Vagina (tissue), 2 donors: Measurements from ENCODE around the gene NEK6. TPM values are rescaled to one million over a fixed set of nuclear protein-coding genes. Genes with fewer than 3 reads are reported as not detected.

Experiments
- DNase-seq, 2 donors: peaks; one replicate each; pipeline ENCODE4 v3.0.0-alpha.2; 2017; ENCODE audit errors: extremely low spot score in 2 of 2
- H3K27ac ChIP-seq: fragments of 200-600 bp; sonication (generic); one replicate; pipeline ENCODE4 v1.5.1; 2019
- H3K27me3 ChIP-seq: fragments of 200-600 bp; sonication (generic); one replicate; pipeline ENCODE4 v1.5.1; 2019
- H3K36me3 ChIP-seq, 2 donors: fragments of 200-600 bp; sonication (generic); one replicate each; pipeline ENCODE4 v1.5.1; 2017 to 2019
- H3K4me1 ChIP-seq: fragments of 200-600 bp; sonication (generic); one replicate; pipeline ENCODE4 v1.5.1; 2019
- H3K4me3 ChIP-seq, 2 donors: fragments of 200-600 bp; sonication (generic); 1 replicate in 1 of 2; 2 replicates in 1 of 2; pipeline ENCODE4 v1.5.1; 2016 to 2019
- H3K9me3 ChIP-seq: fragments of 200-600 bp; sonication (generic); one replicate; pipeline ENCODE4 v1.5.1; 2019
- CTCF ChIP-seq, 3 experiments: fragments of 450-650 bp in 2 of 3; fragments of 200-600 bp in 1 of 3; sonication (generic) in 1 of 3; IDR thresholded peaks; one replicate each; pipeline ENCODE4 v1.5.1; 2017 to 2019; ENCODE audit warnings: antibody characterized with exemption in 3 of 3, mild to moderate bottlenecking in 2 of 3, moderate library complexity in 2 of 3
- POLR2A ChIP-seq, 2 donors: fragments of 450-650 bp; IDR thresholded peaks; one replicate each; pipeline ENCODE4 v1.6.1; 2017; ENCODE audit warnings: antibody characterized with exemption in 2 of 2, mild to moderate bottlenecking in 2 of 2, moderate library complexity in 2 of 2
- POLR2AphosphoS5 ChIP-seq, 2 donors: sonication (generic); formaldehyde crosslinking; IDR thresholded peaks; one replicate each; pipeline ENCODE4 v1.9.0; 2017; ENCODE audit warnings: antibody characterized with exemption in 2 of 2, mild to moderate bottlenecking in 2 of 2, low read depth in 1 of 2; ENCODE audit not compliant: insufficient read depth in 1 of 2
- intact Hi-C: fragments of 100-400 bp; cut with DNase I; formaldehyde crosslinking; loops from one replicate; pipeline ENCODE4 v1.15.1; 2023
- total RNA-seq: library from RNA; depleted of rRNA; stranded (reverse); fragments of >200 nt; gene quantifications from one replicate; pipeline ENCODE4 v1.2.3, GENCODE V29; 2016

Gene NEK6
- total RNA-seq, 1 donor from 2014 or later, result 44.4 TPM

DNA sequence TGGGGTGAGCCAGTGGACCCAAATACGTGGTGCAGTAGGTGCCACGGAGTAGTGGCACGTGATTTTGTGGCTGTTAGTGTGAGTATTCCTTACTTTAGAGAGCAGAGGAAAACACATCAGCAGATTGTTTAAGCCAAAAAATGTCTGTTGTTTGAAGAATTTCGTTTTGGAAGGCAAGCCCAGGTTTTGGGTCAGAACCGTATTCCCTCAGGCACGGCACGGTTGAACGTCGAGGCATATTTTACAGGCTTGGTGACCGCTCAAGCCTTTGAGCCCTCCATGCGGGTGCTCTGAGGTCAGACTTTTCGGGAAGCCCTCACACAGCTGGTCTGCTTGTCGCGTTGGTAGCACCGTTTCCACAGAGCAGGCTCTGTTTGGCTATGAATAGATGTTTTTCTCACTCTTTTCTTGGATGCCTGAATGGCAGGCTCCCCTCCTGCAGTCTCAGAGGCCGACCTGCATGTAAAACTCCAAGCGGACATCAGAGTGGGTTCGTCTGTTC is 27.2 kb downstream of the NEK6 start:
- no peaks in the 10 kb centered on the region for H3K27me3 ChIP-seq
- H3K4me3 ChIP-seq, result no peak overlapping the region
- intact Hi-C loops, result no loop called here
- H3K9me3 ChIP-seq, result no peaks in the 10 kb centered on the region
- no peaks in the 10 kb centered on the region for H3K36me3 ChIP-seq
- no peak for DNase-seq
- TF ChIP-seq POLR2A (IDR thresholded peaks at IDR 0.05) (no peak), CTCF (IDR thresholded peaks at IDR 0.05) (no peak), POLR2AphosphoS5 (IDR thresholded peaks at IDR 0.05; ENCODE audit: insufficient read depth in 1 of 2, low read depth in 1 of 2) (peak in 1 of 2 donors; percentile 30)
- H3K4me1 ChIP-seq, result peaks cover 78% of the 10 kb centered on the region
- peak overlapping the region; percentile 95 for H3K27ac ChIP-seq

GRCh38 chr9:124285490-124285889 is 27.7 kb downstream of the NEK6 start:
- no peak for DNase-seq
- Histone ChIP-seq H3K4me1 (peaks cover 78% of the 10 kb centered on the region), H3K27me3 (no peaks in the 10 kb centered on the region), H3K27ac (peak overlapping the region; percentile 95), H3K9me3 (no peaks in the 10 kb centered on the region), H3K4me3 (peak overlapping the region in 1 of 2 donors; percentile 2), H3K36me3 (no peaks in the 10 kb centered on the region)
- intact Hi-C loops, result no loop called here
- peak in 1 of 2 donors; percentile 28 for TF ChIP-seq POLR2AphosphoS5 (IDR thresholded peaks at IDR 0.05; ENCODE audit: insufficient read depth in 1 of 2, low read depth in 1 of 2)
- TF ChIP-seq CTCF (IDR thresholded peaks at IDR 0.05), result no peak

DNA sequence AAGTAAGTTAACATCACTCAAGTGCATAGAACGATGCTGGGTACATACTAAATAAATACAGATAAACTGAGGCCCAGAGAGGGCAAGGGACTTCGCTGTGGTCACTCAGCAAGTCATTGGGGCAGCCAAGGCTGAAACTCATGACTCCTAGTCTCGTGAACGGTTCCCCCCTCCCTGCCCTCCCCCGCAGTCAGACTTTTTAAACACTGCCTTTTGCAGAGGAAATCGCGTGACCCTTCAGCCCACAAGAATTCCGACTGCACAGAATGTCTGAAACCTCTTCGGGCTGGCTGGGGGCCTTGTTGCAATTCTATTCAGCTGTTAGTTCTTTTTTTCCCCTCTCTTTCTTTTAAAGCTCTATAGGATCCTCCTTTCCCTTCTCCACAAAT is 28.1 kb downstream of the NEK6 start:
- Histone ChIP-seq H3K9me3 (no peaks in the 10 kb centered on the region), H3K27ac (peak overlapping the region; percentile 95), H3K4me1 (peaks cover 78% of the 10 kb centered on the region), H3K27me3 (no peaks in the 10 kb centered on the region), H3K4me3 (no peak overlapping the region), H3K36me3 (no peaks in the 10 kb centered on the region)
- DNase-seq, result peak in 1 of 2 donors; percentile 95
- TF ChIP-seq CTCF (IDR thresholded peaks at IDR 0.05) (no peak), POLR2AphosphoS5 (IDR thresholded peaks at IDR 0.05; ENCODE audit: insufficient read depth in 1 of 2, low read depth in 1 of 2) (peak in 1 of 2 donors; percentile 64)
- intact Hi-C loops, result no loop called here

DNA sequence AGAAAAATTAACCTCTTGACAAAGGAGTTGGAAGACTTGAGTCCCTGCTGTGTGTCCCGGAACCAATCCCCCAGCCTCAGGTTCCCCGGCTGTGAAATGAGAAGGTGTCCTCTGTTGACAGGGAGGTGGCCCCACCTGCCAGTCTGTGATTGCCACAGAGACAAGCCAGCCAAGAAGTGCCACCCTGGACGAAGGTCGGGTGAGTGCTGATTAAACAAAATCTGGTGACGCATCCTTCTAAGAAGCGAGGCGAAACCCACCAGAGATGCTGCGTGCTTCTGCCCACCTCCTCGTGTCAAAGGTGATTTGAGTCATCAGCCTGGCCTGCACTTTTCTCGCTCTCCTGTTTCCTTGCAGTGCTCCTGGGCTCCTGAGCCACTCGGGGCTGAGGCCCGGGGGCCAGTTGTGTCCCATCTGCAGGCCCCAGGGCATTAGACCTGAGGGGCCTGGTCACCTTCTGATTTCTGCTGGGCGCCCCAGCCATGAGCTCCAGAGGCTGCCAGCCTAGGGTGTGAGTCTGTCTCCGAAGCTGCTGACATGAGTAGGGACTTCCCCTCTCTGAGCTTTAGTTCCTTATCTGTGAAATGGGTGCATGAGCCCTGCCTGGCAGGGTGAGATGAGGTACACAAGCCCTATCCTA is 28.7 kb downstream of the NEK6 start:
- Histone ChIP-seq H3K27me3 (no peaks in the 10 kb centered on the region), H3K36me3 (no peaks in the 10 kb centered on the region), H3K4me1 (peaks cover 76% of the 10 kb centered on the region), H3K4me3 (no peak overlapping the region), H3K27ac (peak overlapping the region; percentile 95), H3K9me3 (no peaks in the 10 kb centered on the region)
- DNase-seq, result no peak
- intact Hi-C loops, result no loop called here
- TF ChIP-seq POLR2AphosphoS5 (IDR thresholded peaks at IDR 0.05; ENCODE audit: insufficient read depth in 1 of 2, low read depth in 1 of 2), result peak in 1 of 2 donors; percentile 29
- TF ChIP-seq CTCF (IDR thresholded peaks at IDR 0.05), result no peak

DNA sequence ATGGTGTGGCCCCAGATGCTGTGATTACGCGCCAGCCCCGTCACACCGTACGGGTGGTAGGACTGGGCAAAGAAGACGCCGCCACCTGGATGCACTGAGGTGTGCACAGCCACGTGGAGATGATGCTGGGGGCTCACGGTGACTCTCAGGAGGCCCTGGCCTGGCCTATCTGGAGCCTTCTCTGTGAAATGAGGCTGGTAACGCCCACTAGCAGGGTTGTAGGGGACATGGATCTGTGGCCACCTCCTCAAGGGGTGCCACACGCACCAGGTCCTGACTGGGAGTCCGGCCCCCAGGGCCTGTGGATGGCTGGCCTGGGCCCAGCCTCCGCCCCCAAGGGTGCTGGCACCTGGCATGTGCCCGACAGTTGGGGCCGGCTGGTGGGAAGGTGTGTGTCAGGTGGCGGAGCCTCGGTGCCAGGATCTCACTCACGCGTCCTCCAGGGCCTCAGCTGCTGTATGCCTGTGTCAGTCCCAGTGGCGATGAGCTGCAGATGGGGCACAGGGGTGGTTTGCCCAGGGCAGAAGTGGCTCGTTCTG is 32.4 kb downstream of the NEK6 start:
- no peaks in the 10 kb centered on the region for H3K36me3 ChIP-seq
- no peaks in the 10 kb centered on the region for H3K9me3 ChIP-seq
- no peak for DNase-seq
- intact Hi-C loops, result loop anchor here (10.0 kb wide), 1 partner anchor 45 kb away; no protein-coding TSS in a partner anchor
- H3K4me1 ChIP-seq, result peaks cover 53% of the 10 kb centered on the region
- H3K27ac ChIP-seq, result no peak overlapping the region
- H3K27me3 ChIP-seq, result no peaks in the 10 kb centered on the region
- no peak for TF ChIP-seq POLR2A (IDR thresholded peaks at IDR 0.05)
- no peak for TF ChIP-seq POLR2AphosphoS5 (IDR thresholded peaks at IDR 0.05; ENCODE audit: insufficient read depth in 1 of 2, low read depth in 1 of 2)
- TF ChIP-seq CTCF (IDR thresholded peaks at IDR 0.05), result no peak
- H3K4me3 ChIP-seq, result no peak overlapping the region
